SK-N-SH treated with all-trans-retinoic acid at 6 μM for 48 hours (cell line): Measurements from ENCODE around the gene CNST.

ENCODE experiments used
- BACH2 ChIP-seq: fragments of 250-450 bp; sonication (Bioruptor Pico); IDR thresholded peaks from 2 replicates; pipeline ENCODE4 v1.9.0; 2021; ENCODE audit warnings: mild to moderate bottlenecking, borderline replicate concordance
- ISL1 ChIP-seq: fragments of 250-450 bp; sonication (Bioruptor Pico); IDR thresholded peaks from 2 replicates; pipeline ENCODE4 v2.1.2; 2022; ENCODE audit warnings: mild to moderate bottlenecking, moderate library complexity
- OSR1 ChIP-seq: fragments of 250-450 bp; sonication (Bioruptor Pico); IDR thresholded peaks from 2 replicates; pipeline ENCODE4 v1.8.0; 2022; ENCODE audit warnings: moderate library complexity, mild to moderate bottlenecking, inconsistent platforms
- PATZ1 ChIP-seq: fragments of 250-450 bp; sonication (Bioruptor Pico); IDR thresholded peaks from 2 replicates; pipeline ENCODE4 v1.8.0; 2020; ENCODE audit warnings: mild to moderate bottlenecking, moderate library complexity, borderline replicate concordance
- PPARA ChIP-seq: fragments of 250-450 bp; sonication (Bioruptor Pico); IDR thresholded peaks from 2 replicates; pipeline ENCODE4 v1.5.0; 2020; ENCODE audit warnings: mild to moderate bottlenecking, borderline replicate concordance
- ZFP30 ChIP-seq: fragments of 450-650 bp; formaldehyde crosslinking; IDR thresholded peaks from 2 replicates; pipeline ENCODE4 v1.5.0; 2022; ENCODE audit warnings: mild to moderate bottlenecking, moderate library complexity

GRCh38 chr1:246647113-246647512 is 80.9 kb downstream of the CNST start:
- TF ChIP-seq OSR1 (CRISPR knock-in tag), result no peak
- TF ChIP-seq ZFP30 (CRISPR knock-in tag), result no peak
- no peak for TF ChIP-seq PPARA (CRISPR knock-in tag)
- TF ChIP-seq BACH2 (CRISPR knock-in tag), result no peak
- no peak for TF ChIP-seq ISL1 (CRISPR knock-in tag)
- no peak for TF ChIP-seq PATZ1 (CRISPR knock-in tag)
